Body of pancreas (tissue), 4 donors: Measurements from ENCODE around the gene PAK3. TPM values are rescaled to one million over a fixed set of nuclear protein-coding genes. Genes with fewer than 3 reads are reported as not detected.

Source experiments
- ATAC-seq: fragments of 150-250 bp; one replicate; pipeline ENCODE4 v1.9.1; 2016
- DNase-seq, 4 donors: peaks; one replicate each; pipeline ENCODE4 v3.0.0-alpha.2; 2019
- H3K27ac ChIP-seq, 4 donors: fragments of 200-600 bp; sonication (generic); 1 replicate in 3 of 4; 2 replicates in 1 of 4; pipeline versions ENCODE4 v1.5.1 to v1.6.1; 2016 to 2019; ENCODE audit warnings: mild to moderate bottlenecking in 1 of 4, mixed read lengths in 1 of 4, moderate library complexity in 1 of 4
- H3K27me3 ChIP-seq, 2 donors: fragments of 200-600 bp; sonication (generic); one replicate each; pipeline ENCODE4 v1.6.0; 2016; ENCODE audit warnings: mild to moderate bottlenecking in 1 of 2
- H3K36me3 ChIP-seq, 2 donors: fragments of 200-600 bp; sonication (generic); replicated peaks in 1 of 2; 2 replicates each; pipeline ENCODE4 v1.5.1; 2016; ENCODE audit warnings: low read depth in 2 of 2; ENCODE audit not compliant: insufficient read depth in 1 of 2
- H3K4me1 ChIP-seq: fragments of 200-600 bp; sonication (generic); one replicate; pipeline ENCODE4 v1.6.0; 2016
- H3K4me3 ChIP-seq, 2 donors: fragments of 200-600 bp; sonication (generic); 1 replicate in 1 of 2; 2 replicates in 1 of 2; pipeline ENCODE4 v1.5.1; 2016 to 2019
- H3K9me3 ChIP-seq, 3 donors: fragments of 200-600 bp; sonication (generic); 1 replicate in 2 of 3; 2 replicates in 1 of 3; pipeline ENCODE4 v1.5.1; 2016
- CTCF ChIP-seq, 7 experiments: fragments of 450-650 bp in 4 of 7; fragments of 200-600 bp in 3 of 7; sonication (generic) in 3 of 7; IDR thresholded peaks; one replicate each; pipeline ENCODE4 v1.5.1; 2016 to 2019; ENCODE audit warnings: antibody characterized with exemption in 7 of 7
- POLR2A ChIP-seq, 3 donors: fragments of 450-650 bp; IDR thresholded peaks; one replicate each; pipeline ENCODE4 v1.6.1; 2016; ENCODE audit warnings: antibody characterized with exemption in 3 of 3, mild to moderate bottlenecking in 2 of 3
- WGBS, 2 donors: methylation state at CpG; one replicate each; pipeline ENCODE4 v1.1.5; 2017; 5-methylcytosine and 5-hydroxymethylcytosine counted together
- intact Hi-C: fragments of 100-400 bp; cut with DNase I; formaldehyde crosslinking; loops from one replicate; pipeline ENCODE4 v1.15.1; 2023
- small RNA-seq: library from RNA; depleted of rRNA; stranded (forward); fragments of <200 nt; gene quantifications from one replicate; pipeline ENCODE3, GENCODE V24; 2016
- total RNA-seq, 2 donors: library from RNA; depleted of rRNA; stranded (reverse); fragments of >200 nt; gene quantifications; one replicate each; pipeline ENCODE4 v1.1.0, GENCODE V29; 2016

The PAK3 gene
- total RNA-seq, 2 donors from 2014 or later, result 33.2 to 43.5 TPM

DNA sequence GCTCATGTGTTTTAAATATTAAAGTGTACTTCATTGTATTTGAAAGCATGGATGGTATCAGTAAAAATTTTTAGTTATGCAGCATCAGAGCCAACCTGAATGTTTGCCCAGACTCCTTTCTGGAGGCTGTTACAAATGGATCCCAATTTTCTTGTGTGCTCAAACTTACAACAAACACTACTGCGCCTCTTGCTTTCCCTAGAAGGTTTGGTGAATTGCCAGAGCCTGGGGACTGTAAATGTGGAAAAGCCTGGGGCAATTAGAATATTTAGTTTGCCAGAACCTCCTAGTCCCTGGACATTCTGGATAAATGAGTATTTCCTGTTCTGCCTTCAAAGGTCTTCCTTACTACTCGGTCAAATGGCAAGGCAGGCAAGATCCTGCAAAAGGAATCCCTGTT lies 169.5 kb downstream of the PAK3 start:
- Histone ChIP-seq H3K4me3 (no peak overlapping the region), H3K27me3 (no peaks in the 10 kb centered on the region), H3K36me3 (no peaks in the 10 kb centered on the region), H3K9me3 (no peaks in the 10 kb centered on the region), H3K27ac (no peak overlapping the region), H3K4me1 (no peaks in the 10 kb centered on the region)
- TF ChIP-seq CTCF (IDR thresholded peaks at IDR 0.05) (no peak), POLR2A (IDR thresholded peaks at IDR 0.05) (no peak)
- intact Hi-C loops, result no loop called here
- no peak for DNase-seq
- WGBS, 2 donors, result 50 to 70% methylated on average over 1 to 2 of the region's 2 CpGs
- no peak for ATAC-seq

- intact Hi-C loops, result no loop called here
- H3K4me1 ChIP-seq, result no peaks in the 10 kb centered on the region
- ATAC-seq, result no peak
- no peaks in the 10 kb centered on the region for H3K36me3 ChIP-seq
- DNase-seq, result no peak
- no peak overlapping the region for H3K27ac ChIP-seq
- no peaks in the 10 kb centered on the region for H3K27me3 ChIP-seq
- TF ChIP-seq CTCF (IDR thresholded peaks at IDR 0.05) (no peak), POLR2A (IDR thresholded peaks at IDR 0.05) (no peak)
- no peak overlapping the region for H3K4me3 ChIP-seq
- no peaks in the 10 kb centered on the region for H3K9me3 ChIP-seq
- 25 to 43% methylated on average over 2 of the region's 2 CpGs for WGBS, 2 donors
Measured at GRCh38 chrX:111268506-111268905, 172.5 kb downstream of the PAK3 start.

- WGBS, 2 donors, result 14 to 31% methylated on average over 8 of the region's 8 CpGs
- DNase-seq (peak; percentile 21 to 48 (median 37)), ATAC-seq (peak; percentile 71)
- no peaks in the 10 kb centered on the region for H3K4me1 ChIP-seq
- intact Hi-C loops, result no loop called here
- H3K4me3 ChIP-seq, result no peak within 1 kb of the TSS
- TF ChIP-seq CTCF (IDR thresholded peaks at IDR 0.05) (no peak), POLR2A (IDR thresholded peaks at IDR 0.05) (peak in 1 of 3 donors; percentile 19)
- H3K36me3 ChIP-seq, result no peaks in the 10 kb centered on the region
- H3K9me3 ChIP-seq, result no peaks in the 10 kb centered on the region
- no peak within 1 kb of the TSS for H3K27ac ChIP-seq
- no peaks in the 10 kb centered on the region for H3K27me3 ChIP-seq
Measured at GRCh38 chrX:111270339-111270738, 174.3 kb downstream of the PAK3 start, which contains the start of gene CAPN6. TSS of gene CAPN6 (minus strand) at chrX:111270483. CDS start at chrX:111263936, 6,547 bp downstream.

Small RNA genes within 50 kb of the gene (small RNA-seq; reads per million reads assigned to genes)
- gene FCF1P4, result not detected

Other genes starting within 250 kb of the PAK3 start
- 1 to 10 TPM; 1.8 to 6.9 TPM for gene CAPN6, start 174.3 kb downstream of the PAK3 start, total RNA-seq